Measurements from ENCODE around the gene CFAP100.

Gene CFAP100

GRCh38 chr3:126463521-126463920, 68.8 kb downstream of the CFAP100 start:
- DNase-seq (ENCODE audit: low spot score) = no peak

GRCh38 chr3:126464093-126464492, 69.4 kb downstream of the CFAP100 start:
- no peak for DNase-seq (ENCODE audit: low spot score)

- no peak for DNase-seq (ENCODE audit: low spot score)
Observed at GRCh38 chr3:126464494-126464893, 69.8 kb downstream of the CFAP100 start.

GRCh38 chr3:126464997-126465396, 70.3 kb downstream of the CFAP100 start:
- DNase-seq (ENCODE audit: low spot score) = no peak

GRCh38 chr3:126465928-126466544, 71.3 kb downstream of the CFAP100 start:
- DNase-seq (ENCODE audit: low spot score) = no peak

- DNase-seq (ENCODE audit: low spot score) = no peak
Observed at GRCh38 chr3:126466886-126467610, 72.3 kb downstream of the CFAP100 start.

- no peak for DNase-seq (ENCODE audit: low spot score)
Observed at GRCh38 chr3:126467611-126467955, 72.9 kb downstream of the CFAP100 start.

- no peak for DNase-seq (ENCODE audit: low spot score)
Observed at GRCh38 chr3:126468028-126468891, 73.6 kb downstream of the CFAP100 start.

- no peak for DNase-seq (ENCODE audit: low spot score)
Observed at GRCh38 chr3:126469479-126469878, 74.8 kb downstream of the CFAP100 start.

- peak; percentile 14 for DNase-seq (ENCODE audit: low spot score)
Observed at GRCh38 chr3:126472277-126473006, 77.7 kb downstream of the CFAP100 start.

- no peak for DNase-seq (ENCODE audit: low spot score)
Observed at GRCh38 chr3:126473292-126474168, 78.8 kb downstream of the CFAP100 start.

GRCh38 chr3:126474498-126475412, 80.0 kb downstream of the CFAP100 start:
- peak; percentile 15 for DNase-seq (ENCODE audit: low spot score)

- DNase-seq (ENCODE audit: low spot score) = peak; percentile 94
Observed at GRCh38 chr3:126475413-126476114, 80.9 kb downstream of the CFAP100 start, which contains the start of gene ZXDC. Gene ZXDC, minus strand, starts transcription at chr3:126475891. Its CDS starts 26 bp downstream, at chr3:126475865.

GRCh38 chr3:126476166-126477060, 81.7 kb downstream of the CFAP100 start:
- no peak for DNase-seq (ENCODE audit: low spot score)

- DNase-seq (ENCODE audit: low spot score) = no peak
Observed at GRCh38 chr3:126477061-126477380, 82.3 kb downstream of the CFAP100 start.

- DNase-seq (ENCODE audit: low spot score) = no peak
Observed at GRCh38 chr3:126478581-126479310, 84.0 kb downstream of the CFAP100 start.

- DNase-seq (ENCODE audit: low spot score) = no peak
Observed at GRCh38 chr3:126479642-126480041, 84.9 kb downstream of the CFAP100 start.

- DNase-seq (ENCODE audit: low spot score) = no peak
Observed at GRCh38 chr3:126480206-126480605, 85.5 kb downstream of the CFAP100 start.

All from CD4-positive, alpha-beta T cell treated with Interleukin-15 for 4 hours (primary cell).